IMR-90 (cell line): Measurements from ENCODE around the gene SIGLEC14. TPM values are rescaled to one million over a fixed set of nuclear protein-coding genes. Genes with fewer than 3 reads are reported as not detected.

Source experiments
- ATAC-seq: fragments of 200-7000 bp; cut with Tn5 transposase; 2 replicates; pipeline ENCODE4 v1.9.1; 2020; ENCODE audit warnings: low read depth, mild to moderate bottlenecking, moderate library complexity
- BruUV-seq: library from RNA; stranded (reverse); fragments of 400-500 nt; replicated peaks from 2 replicates; lab custom pipeline; 2021; lab: Mats Ljungman, UMichigan
- CTCF ChIA-PET: fragments of 300-600 bp; formaldehyde crosslinking; extraction: SDS; loops from one replicate; lab custom pipeline; 2021; ENCODE audit warnings: antibody characterized with exemption; lab: Yijun Ruan, JAX
- POLR2A ChIA-PET: fragments of 300-600 bp; sonication (Branson Sonifier 250); formaldehyde crosslinking; loops from one replicate; lab custom pipeline; 2022; ENCODE audit warnings: antibody characterized with exemption; ENCODE audit not compliant: unreplicated experiment; lab: Charles Lee
- DNase-seq: peaks from one replicate; pipeline ENCODE4 v3.0.0; 2013
- H2AFZ ChIP-seq: replicated peaks from 2 replicates; pipeline ENCODE3; 2013; ENCODE audit warnings: low read length, mild to moderate bottlenecking; ENCODE audit not compliant: poor library complexity
- H2AK5ac ChIP-seq: 2 replicates; pipeline ENCODE4 v1.6.1; 2013; ENCODE audit warnings: low read depth, low read length, inconsistent platforms
- H2AK9ac ChIP-seq: replicated peaks from 2 replicates; pipeline ENCODE3; 2013; ENCODE audit warnings: mild to moderate bottlenecking, low read depth, low read length, moderate library complexity; ENCODE audit not compliant: poor library complexity
- H2BK120ac ChIP-seq: 2 replicates; pipeline ENCODE4 v1.6.1; 2013; ENCODE audit warnings: low read depth, low read length, inconsistent platforms
- H2BK15ac ChIP-seq: 3 replicates; pipeline ENCODE4 v1.6.1; 2013; ENCODE audit warnings: low read depth, low read length, inconsistent platforms
- H2BK20ac ChIP-seq: 2 replicates; pipeline ENCODE4 v1.6.1; 2013; ENCODE audit warnings: low read depth, mild to moderate bottlenecking, inconsistent platforms, low read length, moderate library complexity
- H2BK5ac ChIP-seq: 2 replicates; pipeline ENCODE4 v1.6.1; 2013; ENCODE audit warnings: mild to moderate bottlenecking, low read depth, low read length, inconsistent platforms; ENCODE audit not compliant: poor library complexity, severe bottlenecking
- H3K14ac ChIP-seq: replicated peaks from 2 replicates; pipeline ENCODE4 v1.6.1; 2013; ENCODE audit warnings: low read depth, low read length, inconsistent platforms
- H3K18ac ChIP-seq: 2 replicates; pipeline ENCODE4 v1.6.1; 2013; ENCODE audit warnings: low read depth, low read length, control low read depth
- H3K23ac ChIP-seq: 2 replicates; pipeline ENCODE4 v1.6.1; 2013; ENCODE audit warnings: low read depth, low read length, inconsistent platforms
- H3K27ac ChIP-seq: 2 replicates; pipeline ENCODE4 v1.5.1; 2013; ENCODE audit warnings: mild to moderate bottlenecking, control low read depth, low read length; ENCODE audit not compliant: insufficient read depth
- H3K27me3 ChIP-seq: 2 replicates; pipeline ENCODE4 v1.6.1; 2013; ENCODE audit warnings: low read length; ENCODE audit not compliant: control insufficient read depth, insufficient read depth
- H3K36me3 ChIP-seq: 2 replicates; pipeline ENCODE4 v1.6.1; 2013; ENCODE audit warnings: low read length, mixed read lengths; ENCODE audit not compliant: control insufficient read depth, insufficient read depth
- H3K4ac ChIP-seq: 2 replicates; pipeline ENCODE4 v1.6.1; 2013; ENCODE audit warnings: low read depth, low read length, inconsistent platforms
- H3K4me1 ChIP-seq: 2 replicates; pipeline ENCODE4 v1.6.1; 2013; ENCODE audit warnings: low read length, mixed read lengths; ENCODE audit not compliant: control insufficient read depth, insufficient read depth
- H3K4me2 ChIP-seq: 2 replicates; pipeline ENCODE4 v1.6.1; 2013; ENCODE audit warnings: low read depth, mild to moderate bottlenecking, control low read depth, low read length, moderate library complexity
- H3K4me3 ChIP-seq: 2 replicates; pipeline ENCODE4 v1.5.1; 2013; ENCODE audit warnings: low read depth, mild to moderate bottlenecking, control low read depth, low read length, moderate library complexity; ENCODE audit not compliant: insufficient read depth
- H3K56ac ChIP-seq: 2 replicates; pipeline ENCODE4 v1.6.1; 2013; ENCODE audit warnings: low read length, inconsistent platforms; ENCODE audit not compliant: insufficient read depth; ENCODE audit errors: extremely low read depth
- H3K79me1 ChIP-seq, 2 experiments: 2 replicates each; pipeline ENCODE4 v1.6.1; 2013; ENCODE audit warnings: low read length in 2 of 2, inconsistent platforms in 1 of 2, low read depth in 1 of 2
- H3K9ac ChIP-seq: 2 replicates; pipeline ENCODE4 v1.6.1; 2013; ENCODE audit warnings: low read depth, low read length, control low read depth
- H3K9me1 ChIP-seq: 2 replicates; pipeline ENCODE4 v1.6.1; 2013; ENCODE audit warnings: low read length, inconsistent platforms; ENCODE audit not compliant: insufficient read depth
- H3K9me3 ChIP-seq: 2 replicates; pipeline ENCODE4 v1.6.1; 2013; ENCODE audit warnings: low read length; ENCODE audit not compliant: control insufficient read depth, insufficient read depth
- H4K20me1 ChIP-seq: 2 replicates; pipeline ENCODE4 v1.6.1; 2013; ENCODE audit warnings: low read length, inconsistent platforms; ENCODE audit not compliant: insufficient read depth
- H4K5ac ChIP-seq: 2 replicates; pipeline ENCODE4 v1.6.1; 2013; ENCODE audit warnings: mild to moderate bottlenecking, low read depth, low read length, control low read depth
- H4K8ac ChIP-seq, 2 experiments: 2 replicates each; pipeline ENCODE4 v1.6.1; 2013; ENCODE audit warnings: low read depth in 2 of 2, low read length in 2 of 2, control low read depth in 1 of 2, inconsistent platforms in 1 of 2
- H4K91ac ChIP-seq: 2 replicates; pipeline ENCODE4 v1.6.1; 2013; ENCODE audit warnings: low read depth, low read length, inconsistent platforms; ENCODE audit not compliant: insufficient read depth
- BHLHE40 ChIP-seq: fragments of 150-350 bp; IDR thresholded peaks from 2 replicates; pipeline ENCODE4 v1.6.1; 2016; ENCODE audit warnings: mild to moderate bottlenecking, low read depth, low read length
- CHD1 ChIP-seq: IDR thresholded peaks from 2 replicates; pipeline ENCODE4 v1.6.1; 2012; ENCODE audit warnings: low read depth, low read length, improper control_type of control experiment
- FOS ChIP-seq: fragments of 150-350 bp; IDR thresholded peaks from 2 replicates; pipeline ENCODE4 v1.6.1; 2016; ENCODE audit warnings: low read depth, low read length
- MAFK ChIP-seq: IDR thresholded peaks from 2 replicates; pipeline ENCODE4 v1.6.1; 2012; ENCODE audit warnings: low read depth, low read length, improper control_type of control experiment
- MAZ ChIP-seq: IDR thresholded peaks from 2 replicates; pipeline ENCODE4 v1.6.1; 2012; ENCODE audit warnings: low read depth, mild to moderate bottlenecking, low read length, improper control_type of control experiment, moderate library complexity, borderline replicate concordance
- MXI1 ChIP-seq: IDR thresholded peaks from 2 replicates; pipeline ENCODE4 v1.6.1; 2012; ENCODE audit warnings: low read depth, mild to moderate bottlenecking, low read length, moderate library complexity, borderline replicate concordance
- NFE2L2 ChIP-seq: fragments of 150-350 bp; IDR thresholded peaks from 2 replicates; pipeline ENCODE4 v1.6.1; 2016; ENCODE audit warnings: low read depth, mild to moderate bottlenecking, low read length
- RAD21 ChIP-seq: IDR thresholded peaks from 2 replicates; pipeline ENCODE4 v1.6.1; 2012; ENCODE audit warnings: low read length, improper control_type of control experiment
- RFX5 ChIP-seq: IDR thresholded peaks from 2 replicates; pipeline ENCODE4 v1.8.0; 2012; ENCODE audit warnings: low read depth, mild to moderate bottlenecking, low read length, moderate library complexity
- USF2 ChIP-seq: fragments of 150-350 bp; IDR thresholded peaks from 2 replicates; pipeline ENCODE4 v1.6.1; 2017; ENCODE audit warnings: mild to moderate bottlenecking, antibody characterized with exemption, low read length, low read depth
- WGBS, 2 experiments: methylation state at CpG; one replicate each; pipeline versions ENCODE4 v1.1.5 to v1.1.7; 2013; ENCODE audit warnings: missing lambda C conversion rate in 2 of 2; ENCODE audit not compliant: insufficient read length in 1 of 2; ENCODE audit errors: extremely low coverage in 2 of 2; 5-methylcytosine and 5-hydroxymethylcytosine counted together
- dilution Hi-C: fragments of 300-500 bp; cut with HindIII; formaldehyde crosslinking; loops from one replicate; pipeline ENCODE4 v1.14.3; 2018; ENCODE audit warnings: low sequenced_read_pairs; ENCODE audit not compliant: unreplicated experiment
- in situ Hi-C: fragments of 300-500 bp; cut with MboI; formaldehyde crosslinking; loops from 3 replicates; pipeline ENCODE4 v1.14.3; 2019; ENCODE audit warnings: low sequenced_read_pairs, inconsistent platforms, mixed read lengths
- intact Hi-C: fragments of 100-400 bp; cut with micrococcal nuclease; formaldehyde crosslinking; loops from 2 replicates; pipeline ENCODE4 v1.10.0; 2022
- polyA plus RNA-seq, 3 experiments: library from polyadenylated mRNA; depleted of rRNA; stranded (reverse); fragments of >200 nt; gene quantifications; 2 replicates each; pipeline ENCODE4 v1.2.3, GENCODE V29; 2012; ENCODE audit warnings: low replicate concordance in 1 of 3
- total RNA-seq: library from RNA; depleted of rRNA; stranded (reverse); fragments of >200 nt; gene quantifications from 2 replicates; pipeline ENCODE4 v1.2.3, GENCODE V29; 2012
- TF ChIP-seq, protein P1 (sequence below): conservative IDR thresholded peaks from 2 replicates; pipeline ENCODE4 v1.5.1; 2012; ENCODE audit warnings: mild to moderate bottlenecking, low read depth, low read length, improper control_type of control experiment
- TF ChIP-seq, protein P2 (sequence below): fragments of 150-350 bp; IDR thresholded peaks from 2 replicates; pipeline ENCODE4 v1.6.1; 2016; ENCODE audit warnings: low read depth, mild to moderate bottlenecking, low read length, moderate library complexity, borderline replicate concordance

SIGLEC14 gene
- total and polyA plus RNA-seq, 2 of the 4 experiments (the other 2 are of a cell fraction), result not detected

GRCh38 chr19:51653162-51653561 is 6.5 kb upstream of the SIGLEC14 start:
- in situ Hi-C loops (no loop called here), dilution Hi-C loops (no loop called here), intact Hi-C loops (no loop called here)
- no peak overlapping the region for H2AK5ac ChIP-seq
- no peak overlapping the region for H3K14ac ChIP-seq
- POLR2A ChIA-PET, result no interaction called here
- no peak overlapping the region for H2BK15ac ChIP-seq
- no peak overlapping the region for H4K5ac ChIP-seq
- no peak overlapping the region for H3K27ac ChIP-seq
- no peak overlapping the region for H4K91ac ChIP-seq
- H3K27me3 ChIP-seq, result no peaks in the 10 kb centered on the region
- DNase-seq (no peak), ATAC-seq (no peak)
- CTCF ChIA-PET, result no interaction called here
- H3K9me1 ChIP-seq, result no peaks in the 10 kb centered on the region
- no peaks in the 10 kb centered on the region for H3K9me3 ChIP-seq
- no peaks in the 10 kb centered on the region for H3K4me1 ChIP-seq
- H3K36me3 ChIP-seq, result no peaks in the 10 kb centered on the region
- WGBS, 2 experiments, result no CpG with 5 or more reads among the region's 2 CpGs
- no peak overlapping the region for H3K56ac ChIP-seq
- no peak overlapping the region for H3K18ac ChIP-seq
- no peak overlapping the region for H2BK120ac ChIP-seq
- H4K20me1 ChIP-seq, result no peaks in the 10 kb centered on the region
- H3K79me1 ChIP-seq, result no peaks in the 10 kb centered on the region
- H2AFZ ChIP-seq, result no peak overlapping the region
- no peak overlapping the region for H3K9ac ChIP-seq
- no peak overlapping the region for H3K23ac ChIP-seq
- H3K4me2 ChIP-seq, result no peak overlapping the region
- no peak overlapping the region for H2AK9ac ChIP-seq
- TF ChIP-seq, protein P1, sequence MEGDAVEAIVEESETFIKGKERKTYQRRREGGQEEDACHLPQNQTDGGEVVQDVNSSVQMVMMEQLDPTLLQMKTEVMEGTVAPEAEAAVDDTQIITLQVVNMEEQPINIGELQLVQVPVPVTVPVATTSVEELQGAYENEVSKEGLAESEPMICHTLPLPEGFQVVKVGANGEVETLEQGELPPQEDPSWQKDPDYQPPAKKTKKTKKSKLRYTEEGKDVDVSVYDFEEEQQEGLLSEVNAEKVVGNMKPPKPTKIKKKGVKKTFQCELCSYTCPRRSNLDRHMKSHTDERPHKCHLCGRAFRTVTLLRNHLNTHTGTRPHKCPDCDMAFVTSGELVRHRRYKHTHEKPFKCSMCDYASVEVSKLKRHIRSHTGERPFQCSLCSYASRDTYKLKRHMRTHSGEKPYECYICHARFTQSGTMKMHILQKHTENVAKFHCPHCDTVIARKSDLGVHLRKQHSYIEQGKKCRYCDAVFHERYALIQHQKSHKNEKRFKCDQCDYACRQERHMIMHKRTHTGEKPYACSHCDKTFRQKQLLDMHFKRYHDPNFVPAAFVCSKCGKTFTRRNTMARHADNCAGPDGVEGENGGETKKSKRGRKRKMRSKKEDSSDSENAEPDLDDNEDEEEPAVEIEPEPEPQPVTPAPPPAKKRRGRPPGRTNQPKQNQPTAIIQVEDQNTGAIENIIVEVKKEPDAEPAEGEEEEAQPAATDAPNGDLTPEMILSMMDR, result no peak
- no peak for TF ChIP-seq FOS
- no peak for TF ChIP-seq MAFK
- TF ChIP-seq, protein P2, sequence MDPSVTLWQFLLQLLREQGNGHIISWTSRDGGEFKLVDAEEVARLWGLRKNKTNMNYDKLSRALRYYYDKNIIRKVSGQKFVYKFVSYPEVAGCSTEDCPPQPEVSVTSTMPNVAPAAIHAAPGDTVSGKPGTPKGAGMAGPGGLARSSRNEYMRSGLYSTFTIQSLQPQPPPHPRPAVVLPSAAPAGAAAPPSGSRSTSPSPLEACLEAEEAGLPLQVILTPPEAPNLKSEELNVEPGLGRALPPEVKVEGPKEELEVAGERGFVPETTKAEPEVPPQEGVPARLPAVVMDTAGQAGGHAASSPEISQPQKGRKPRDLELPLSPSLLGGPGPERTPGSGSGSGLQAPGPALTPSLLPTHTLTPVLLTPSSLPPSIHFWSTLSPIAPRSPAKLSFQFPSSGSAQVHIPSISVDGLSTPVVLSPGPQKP, result no peak
- no peak for TF ChIP-seq CHD1
- no peak for TF ChIP-seq RAD21
- no peak for TF ChIP-seq USF2
- TF ChIP-seq BHLHE40, result no peak
- TF ChIP-seq MXI1, result no peak
- no peak for TF ChIP-seq NFE2L2
- TF ChIP-seq RFX5, result no peak
- no peak for TF ChIP-seq MAZ
- no peak overlapping the region for H2BK20ac ChIP-seq
- no TSS peak for BruUV-seq
- no peak overlapping the region for H2BK5ac ChIP-seq
- no peak overlapping the region for H3K4ac ChIP-seq
- H4K8ac ChIP-seq, result no peak overlapping the region
- H3K4me3 ChIP-seq, result no peak overlapping the region
